ENCODE results near the gene COG5. TPM values are rescaled to one million over a fixed set of nuclear protein-coding genes. Genes with fewer than 3 reads are reported as not detected.

The COG5 gene
- total and polyA plus RNA-seq, 9 of the 15 experiments (the other 6 are each of a cell fraction or from before 2014, with no cell fraction given), result 15.3 to 75.1 (median 56.4) TPM

- TF ChIP-seq, protein P1, sequence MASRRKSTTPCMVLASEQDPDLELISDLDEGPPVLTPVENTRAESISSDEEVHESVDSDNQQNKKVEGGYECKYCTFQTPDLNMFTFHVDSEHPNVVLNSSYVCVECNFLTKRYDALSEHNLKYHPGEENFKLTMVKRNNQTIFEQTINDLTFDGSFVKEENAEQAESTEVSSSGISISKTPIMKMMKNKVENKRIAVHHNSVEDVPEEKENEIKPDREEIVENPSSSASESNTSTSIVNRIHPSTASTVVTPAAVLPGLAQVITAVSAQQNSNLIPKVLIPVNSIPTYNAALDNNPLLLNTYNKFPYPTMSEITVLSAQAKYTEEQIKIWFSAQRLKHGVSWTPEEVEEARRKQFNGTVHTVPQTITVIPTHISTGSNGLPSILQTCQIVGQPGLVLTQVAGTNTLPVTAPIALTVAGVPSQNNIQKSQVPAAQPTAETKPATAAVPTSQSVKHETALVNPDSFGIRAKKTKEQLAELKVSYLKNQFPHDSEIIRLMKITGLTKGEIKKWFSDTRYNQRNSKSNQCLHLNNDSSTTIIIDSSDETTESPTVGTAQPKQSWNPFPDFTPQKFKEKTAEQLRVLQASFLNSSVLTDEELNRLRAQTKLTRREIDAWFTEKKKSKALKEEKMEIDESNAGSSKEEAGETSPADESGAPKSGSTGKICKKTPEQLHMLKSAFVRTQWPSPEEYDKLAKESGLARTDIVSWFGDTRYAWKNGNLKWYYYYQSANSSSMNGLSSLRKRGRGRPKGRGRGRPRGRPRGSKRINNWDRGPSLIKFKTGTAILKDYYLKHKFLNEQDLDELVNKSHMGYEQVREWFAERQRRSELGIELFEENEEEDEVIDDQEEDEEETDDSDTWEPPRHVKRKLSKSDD (conservative IDR thresholded peaks at IDR 0.05; ENCODE audit: low read length), result no peak
- TF ChIP-seq XRCC4 (IDR thresholded peaks at IDR 0.05; ENCODE audit: extremely low read depth, insufficient read depth, insufficient read length) (no peak), ATF6 (CRISPR knock-in tag; IDR thresholded peaks at IDR 0.05) (no peak), LARP7 (IDR thresholded peaks at IDR 0.05) (0 out of 2 replicates have a peak, but pooled peaks have one; percentile 48), NONO (IDR thresholded peaks at IDR 0.05; ENCODE audit: low read depth in 2 of 2, low read length in 1 of 2) (no peak; a peak in 1 of 4 replicates), PHF21A (IDR thresholded peaks at IDR 0.05; ENCODE audit: borderline replicate concordance, low read depth) (peak; percentile 85), ZNF24 (IDR thresholded peaks at IDR 0.05) (no peak), HBP1 (CRISPR knock-in tag; IDR thresholded peaks at IDR 0.05) (peak; percentile 95; the same call in 1 of the 2 replicates), ETV1 (tag; conservative IDR thresholded peaks at IDR 0.05; ENCODE audit: low read depth) (peak; percentile 87), FOXP1 (CRISPR knock-in tag; IDR thresholded peaks at IDR 0.05) (peak; percentile 98), CSDE1 (IDR thresholded peaks at IDR 0.05) (no peak), IRF2 (CRISPR knock-in tag; IDR thresholded peaks at IDR 0.05) (no peak), DDX20 (tag; IDR thresholded peaks at IDR 0.05; ENCODE audit: low read depth) (no peak)
- TF ChIP-seq, protein P2, sequence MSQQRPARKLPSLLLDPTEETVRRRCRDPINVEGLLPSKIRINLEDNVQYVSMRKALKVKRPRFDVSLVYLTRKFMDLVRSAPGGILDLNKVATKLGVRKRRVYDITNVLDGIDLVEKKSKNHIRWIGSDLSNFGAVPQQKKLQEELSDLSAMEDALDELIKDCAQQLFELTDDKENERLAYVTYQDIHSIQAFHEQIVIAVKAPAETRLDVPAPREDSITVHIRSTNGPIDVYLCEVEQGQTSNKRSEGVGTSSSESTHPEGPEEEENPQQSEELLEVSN (IDR thresholded peaks at IDR 0.05; ENCODE audit: borderline replicate concordance in 1 of 2, extremely low read depth in 1 of 2, insufficient read depth in 1 of 2, insufficient read length in 1 of 2, low read depth in 1 of 2, low read length in 1 of 2, poor library complexity in 1 of 2, severe bottlenecking in 1 of 2), result no peak
- TF ChIP-seq, protein P3, sequence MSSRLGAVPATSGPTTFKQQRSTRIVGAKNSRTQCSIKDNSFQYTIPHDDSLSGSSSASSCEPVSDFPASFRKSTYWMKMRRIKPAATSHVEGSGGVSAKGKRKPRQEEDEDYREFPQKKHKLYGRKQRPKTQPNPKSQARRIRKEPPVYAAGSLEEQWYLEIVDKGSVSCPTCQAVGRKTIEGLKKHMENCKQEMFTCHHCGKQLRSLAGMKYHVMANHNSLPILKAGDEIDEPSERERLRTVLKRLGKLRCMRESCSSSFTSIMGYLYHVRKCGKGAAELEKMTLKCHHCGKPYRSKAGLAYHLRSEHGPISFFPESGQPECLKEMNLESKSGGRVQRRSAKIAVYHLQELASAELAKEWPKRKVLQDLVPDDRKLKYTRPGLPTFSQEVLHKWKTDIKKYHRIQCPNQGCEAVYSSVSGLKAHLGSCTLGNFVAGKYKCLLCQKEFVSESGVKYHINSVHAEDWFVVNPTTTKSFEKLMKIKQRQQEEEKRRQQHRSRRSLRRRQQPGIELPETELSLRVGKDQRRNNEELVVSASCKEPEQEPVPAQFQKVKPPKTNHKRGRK (tag; IDR thresholded peaks at IDR 0.05), result no peak
These were observed 395.2 kb downstream of the COG5 start, which contains the start of gene HBP1 (continued) for GRCh38 chr7:107168233-107169119.
